H1 (cell line): ENCODE results near the gene ACAT2. TPM values are rescaled to one million over a fixed set of nuclear protein-coding genes. Genes with fewer than 3 reads are reported as not detected.
"Not testable (repeated sequence)": the region's sequence is repeated elsewhere in the genome, so short reads cannot be mapped to it uniquely, and the experiment has no call there.

Experiments used
- CTCF ChIA-PET: fragments of 300-600 bp; sonication (Branson Sonifier 250); formaldehyde crosslinking; loops from one replicate; lab custom pipeline; 2021; ENCODE audit not compliant: partially characterized antibody; lab: Charles Lee
- POLR2A ChIA-PET: fragments of 300-600 bp; sonication (Branson Sonifier 250); formaldehyde crosslinking; loops from one replicate; lab custom pipeline; 2021; ENCODE audit warnings: inconsistent platforms; ENCODE audit not compliant: partially characterized antibody; lab: Charles Lee
- DNase-seq, 2 experiments: peaks; one replicate each; pipeline versions ENCODE4 v3.0.0 to v3.0.0-alpha.2; 2010 to 2022; ENCODE audit warnings: low spot score in 2 of 2, low read depth in 1 of 2, mixed read lengths in 1 of 2
- FAIRE-seq: peaks from 2 replicates; lab custom pipeline; 2011; peaks lifted over from hg19 to GRCh38; lab: Jason Lieb, UNC
- H2AFZ ChIP-seq: 2 replicates; pipeline ENCODE4 v1.8.1; 2012; ENCODE audit warnings: low read length, inconsistent platforms
- H2AK5ac ChIP-seq: 2 replicates; pipeline ENCODE4 v1.6.1; 2013; ENCODE audit warnings: low read depth, low read length
- H2BK120ac ChIP-seq: replicated peaks from 2 replicates; pipeline ENCODE3; 2013; ENCODE audit warnings: low read depth, low read length, inconsistent platforms
- H2BK12ac ChIP-seq: 2 replicates; pipeline ENCODE4 v1.6.1; 2013; ENCODE audit warnings: low read depth, low read length
- H2BK15ac ChIP-seq: 2 replicates; pipeline ENCODE4 v1.6.1; 2013; ENCODE audit warnings: low read length
- H2BK20ac ChIP-seq: 2 replicates; pipeline ENCODE4 v1.6.1; 2013; ENCODE audit warnings: low read length
- H2BK5ac ChIP-seq: 2 replicates; pipeline ENCODE4 v1.6.1; 2013; ENCODE audit warnings: low read depth, low read length
- H3K14ac ChIP-seq: 2 replicates; pipeline ENCODE4 v1.6.1; 2013; ENCODE audit warnings: inconsistent platforms; ENCODE audit not compliant: insufficient read length
- H3K18ac ChIP-seq: 2 replicates; pipeline ENCODE4 v1.6.1; 2013; ENCODE audit warnings: low read length; ENCODE audit errors: extremely low read depth
- H3K23ac ChIP-seq: 2 replicates; pipeline ENCODE4 v1.6.1; 2013; ENCODE audit warnings: inconsistent platforms; ENCODE audit not compliant: insufficient read length
- H3K23me2 ChIP-seq: 2 replicates; pipeline ENCODE4 v1.6.1; 2013; ENCODE audit warnings: low read depth, low read length
- H3K27ac ChIP-seq: 2 replicates; pipeline ENCODE4 v1.6.1; 2011; ENCODE audit warnings: low read depth, low read length, inconsistent platforms
- H3K27me3 ChIP-seq, 4 experiments: replicated peaks in 1 of 4; 1 replicate in 1 of 4; 2 replicates in 3 of 4; pipeline versions ENCODE4 v1.6.1 to v1.8.1; 2011 to 2013; ENCODE audit warnings: low read length in 3 of 4, mild to moderate bottlenecking in 3 of 4, inconsistent platforms in 2 of 4, mixed read lengths in 2 of 4, moderate library complexity in 1 of 4; ENCODE audit not compliant: control insufficient read depth in 3 of 4, insufficient read depth in 3 of 4; ENCODE audit errors: extremely low read depth in 1 of 4
- H3K36me3 ChIP-seq, 4 experiments: 2 replicates each; pipeline versions ENCODE4 v1.6.1 to v1.8.1; 2011 to 2013; ENCODE audit warnings: mild to moderate bottlenecking in 4 of 4, low read length in 3 of 4, moderate library complexity in 2 of 4, control low read depth in 1 of 4, inconsistent platforms in 1 of 4; ENCODE audit not compliant: insufficient read depth in 4 of 4, control insufficient read depth in 2 of 4
- H3K4ac ChIP-seq: replicated peaks from 2 replicates; pipeline ENCODE3; 2013; ENCODE audit warnings: low read length, low read depth, mixed read lengths, inconsistent platforms; ENCODE audit not compliant: insufficient read length
- H3K4me1 ChIP-seq, 4 experiments: replicated peaks in 1 of 4; 1 replicate in 1 of 4; 2 replicates in 3 of 4; pipeline versions ENCODE4 v1.6.1 to v1.8.1; 2011 to 2013; ENCODE audit warnings: low read length in 3 of 4, inconsistent platforms in 2 of 4, mixed read lengths in 1 of 4; ENCODE audit not compliant: insufficient read depth in 4 of 4, control insufficient read depth in 3 of 4
- H3K4me2 ChIP-seq, 2 experiments: 2 replicates each; pipeline versions ENCODE4 v1.6.1 to v1.8.1; 2011 to 2013; ENCODE audit warnings: low read depth in 2 of 2, low read length in 2 of 2, control low read depth in 1 of 2, inconsistent platforms in 1 of 2, mild to moderate bottlenecking in 1 of 2; ENCODE audit not compliant: insufficient read depth in 1 of 2
- H3K4me3 ChIP-seq, 4 experiments: fragments of 200-600, 300-600 bp in 1 of 4; sonication (generic), shearing (Covaris generic), sonication (Bioruptor Twin) in 1 of 4; 2 replicates each; pipeline versions ENCODE4 v1.5.1 to v1.8.1; 2011 to 2016; ENCODE audit warnings: low read length in 4 of 4, low read depth in 3 of 4, control low read depth in 2 of 4, inconsistent platforms in 2 of 4, mild to moderate bottlenecking in 2 of 4, mixed read lengths in 1 of 4, moderate library complexity in 1 of 4; ENCODE audit not compliant: insufficient read depth in 2 of 4; ENCODE audit errors: extremely low read depth in 1 of 4
- H3K56ac ChIP-seq: replicated peaks from 2 replicates; pipeline ENCODE3; 2013; ENCODE audit warnings: low read depth, mild to moderate bottlenecking, mixed read lengths, low read length, inconsistent platforms; ENCODE audit not compliant: insufficient read length
- H3K79me1 ChIP-seq: 2 replicates; pipeline ENCODE4 v1.6.1; 2013; ENCODE audit warnings: low read depth, low read length, control low read depth
- H3K79me2 ChIP-seq, 2 experiments: 2 replicates each; pipeline versions ENCODE4 v1.6.1 to v1.8.1; 2012 to 2013; ENCODE audit warnings: low read length in 2 of 2, mild to moderate bottlenecking in 2 of 2, inconsistent platforms in 1 of 2; ENCODE audit not compliant: insufficient read depth in 2 of 2, control insufficient read depth in 1 of 2
- H3K9ac ChIP-seq, 4 experiments: replicated peaks in 1 of 4; 1 replicate in 1 of 4; 2 replicates in 3 of 4; pipeline versions ENCODE4 v1.6.1 to v1.8.1; 2011 to 2013; ENCODE audit warnings: low read depth in 3 of 4, low read length in 3 of 4, control low read depth in 2 of 4, mild to moderate bottlenecking in 2 of 4, moderate library complexity in 2 of 4, inconsistent platforms in 1 of 4; ENCODE audit errors: extremely low read depth in 1 of 4
- H3K9me3 ChIP-seq, 2 experiments: 2 replicates each; pipeline versions ENCODE4 v1.6.1 to v1.8.1; 2012 to 2013; ENCODE audit warnings: mild to moderate bottlenecking in 2 of 2, moderate library complexity in 2 of 2, control low read depth in 1 of 2, inconsistent platforms in 1 of 2, low read depth in 1 of 2, low read length in 1 of 2, mixed read lengths in 1 of 2; ENCODE audit not compliant: insufficient read depth in 2 of 2
- H4K20me1 ChIP-seq, 2 experiments: replicated peaks in 1 of 2; 2 replicates each; pipeline versions ENCODE3 to v1.8.1; 2011 to 2013; ENCODE audit warnings: inconsistent platforms in 2 of 2, low read length in 2 of 2, mild to moderate bottlenecking in 1 of 2; ENCODE audit not compliant: insufficient read depth in 2 of 2, control insufficient read depth in 1 of 2
- H4K5ac ChIP-seq: 2 replicates; pipeline ENCODE4 v1.6.1; 2013; ENCODE audit warnings: low read length, low read depth, mixed read lengths, inconsistent platforms; ENCODE audit not compliant: insufficient read length
- H4K8ac ChIP-seq: 2 replicates; pipeline ENCODE4 v1.8.0; 2013; ENCODE audit warnings: mild to moderate bottlenecking, moderate library complexity, low read length, inconsistent platforms; ENCODE audit not compliant: insufficient read depth; ENCODE audit errors: extremely low read depth
- H4K91ac ChIP-seq: replicated peaks from 2 replicates; pipeline ENCODE3; 2013; ENCODE audit warnings: low read length, mixed read lengths, inconsistent platforms; ENCODE audit not compliant: insufficient read length
- WGBS, 2 experiments: shearing (Covaris generic) in 1 of 2; methylation state at CpG; one replicate each; pipeline versions ENCODE4 v1.1.6 to v1.1.7; 2013 to 2015; ENCODE audit warnings: low lambda C conversion rate in 2 of 2, mixed read lengths in 2 of 2, inconsistent platforms in 1 of 2, low coverage in 1 of 2, missing lambda C conversion rate in 1 of 2; ENCODE audit not compliant: insufficient replicate concordance in 2 of 2, insufficient coverage in 1 of 2, insufficient read length in 1 of 2; ENCODE audit errors: extremely low coverage in 1 of 2, missing lambda C conversion rate in 1 of 2; 5-methylcytosine and 5-hydroxymethylcytosine counted together
- polyA plus RNA-seq, 7 experiments: library from polyadenylated mRNA; depleted of rRNA in 3 of 7; stranded (reverse) in 5 of 7; unstranded in 2 of 7; fragments of >200 nt in 5 of 7; fragments of 200-250 nt in 2 of 7; gene quantifications; 1 replicate in 5 of 7; 2 replicates in 1 of 7; 4 replicates in 1 of 7; pipeline versions ENCODE4 v1.2.1 to v1.2.3, GENCODE V29; 2011 to 2013; ENCODE audit warnings: missing spikeins in 2 of 7, mixed read lengths in 2 of 7
- total RNA-seq: library from RNA; stranded (reverse); fragmentation: NEBNext Ultra II Directional; extraction: Animal tissue kit (Norgen Biotek cat#: 25700); gene quantifications from 2 replicates; pipeline ENCODE4 v1.2.1, GENCODE V29; 2021

Gene ACAT2
- total and polyA plus RNA-seq, 2 of the 8 experiments (the other 6 are each of a cell fraction or from before 2014, with no cell fraction given), result 61.6 to 166 TPM

- H2AK5ac ChIP-seq, H3K4me2 ChIP-seq, CTCF ChIA-PET, H2BK12ac ChIP-seq, H4K8ac ChIP-seq, H2BK5ac ChIP-seq, H2BK15ac ChIP-seq, H3K18ac ChIP-seq, H3K27ac ChIP-seq, H3K23me2 ChIP-seq, H3K23ac ChIP-seq, H3K79me1 ChIP-seq, H3K79me2 ChIP-seq, H3K4ac ChIP-seq, H3K9me3 ChIP-seq, H2AFZ ChIP-seq, H3K14ac ChIP-seq, FAIRE-seq, DNase-seq, H3K56ac ChIP-seq, H3K36me3 ChIP-seq, H3K27me3 ChIP-seq, H4K5ac ChIP-seq, H4K20me1 ChIP-seq, H3K4me3 ChIP-seq, H2BK120ac ChIP-seq, H3K9ac ChIP-seq, H4K91ac ChIP-seq, H2BK20ac ChIP-seq: not testable (repeated sequence)
- POLR2A ChIA-PET, result interaction anchor here (3.8 kb wide), 1 partner anchor 26 kb away, joined by 16 read pairs; the partner anchor contains the start of genes MRPL18 and TCP1
- H3K4me1 ChIP-seq, result peaks cover 0 to 15% (median 5%) of the 10 kb centered on the region in 4 experiments; a peak in 5 of 7 replicates
- 90% methylated on average over 3 of the region's 3 CpGs; no CpG with 5 or more reads in 1 of the 2 experiments for WGBS, 2 experiments
Observed at GRCh38 chr6:159816775-159817174, 54.9 kb downstream of the ACAT2 start.
